Activated naive CD8-positive, alpha-beta T cell (primary cell): ENCODE measurements around the gene IGSF21.

ENCODE experiments used
- H3K27ac Mint-ChIP-seq: one replicate; pipeline ENCODE4 v1.8.0; 2021; ENCODE audit warnings: mixed read lengths
- H3K27me3 Mint-ChIP-seq: one replicate; pipeline ENCODE4 v1.8.0; 2021; ENCODE audit warnings: mixed read lengths
- H3K36me3 Mint-ChIP-seq: one replicate; pipeline ENCODE4 v1.8.0; 2021; ENCODE audit warnings: mixed read lengths
- H3K4me1 Mint-ChIP-seq: one replicate; pipeline ENCODE4 v1.8.0; 2021; ENCODE audit warnings: low read depth, mixed read lengths
- H3K4me3 Mint-ChIP-seq: one replicate; pipeline ENCODE4 v1.8.0; 2021; ENCODE audit warnings: mild to moderate bottlenecking, mixed read lengths
- H3K9me3 Mint-ChIP-seq: one replicate; pipeline ENCODE4 v1.8.0; 2021; ENCODE audit warnings: low read depth, mixed read lengths

The IGSF21 gene

GRCh38 chr1:18394563-18395156, 287.1 kb downstream of the IGSF21 start:
- no peak overlapping the region for H3K4me3 Mint-ChIP-seq
- H3K9me3 Mint-ChIP-seq: no peaks in the 10 kb centered on the region

GRCh38 chr1:18396247-18396980, 288.8 kb downstream of the IGSF21 start:
- H3K4me1 Mint-ChIP-seq: no peaks in the 10 kb centered on the region
- H3K4me3 Mint-ChIP-seq: no peak overlapping the region
- no peak overlapping the region for H3K27ac Mint-ChIP-seq
- no peaks in the 10 kb centered on the region for H3K9me3 Mint-ChIP-seq
- H3K27me3 Mint-ChIP-seq: peaks cover 4% of the 10 kb centered on the region
- H3K36me3 Mint-ChIP-seq: no peaks in the 10 kb centered on the region

More at GRCh38 chr1:18394563-18395156, 287.1 kb downstream of the IGSF21 start:
- peaks cover 4% of the 10 kb centered on the region for H3K27me3 Mint-ChIP-seq
- no peaks in the 10 kb centered on the region for H3K36me3 Mint-ChIP-seq
- no peak overlapping the region for H3K27ac Mint-ChIP-seq
- H3K4me1 Mint-ChIP-seq: no peaks in the 10 kb centered on the region

- Mint-ChIP-seq H3K27me3 (peaks cover 4% of the 10 kb centered on the region), H3K27ac (no peak overlapping the region), H3K9me3 (no peaks in the 10 kb centered on the region), H3K4me3 (no peak overlapping the region), H3K36me3 (no peaks in the 10 kb centered on the region), H3K4me1 (no peaks in the 10 kb centered on the region)
Measured at GRCh38 chr1:18397641-18398040, 290.0 kb downstream of the IGSF21 start.

- H3K36me3 Mint-ChIP-seq: no peaks in the 10 kb centered on the region
- no peaks in the 10 kb centered on the region for H3K9me3 Mint-ChIP-seq
- H3K4me1 Mint-ChIP-seq: no peaks in the 10 kb centered on the region
- no peak overlapping the region for H3K4me3 Mint-ChIP-seq
- H3K27me3 Mint-ChIP-seq: peaks cover 4% of the 10 kb centered on the region
- no peak overlapping the region for H3K27ac Mint-ChIP-seq
Measured at GRCh38 chr1:18398791-18399530, 291.4 kb downstream of the IGSF21 start.

GRCh38 chr1:18400347-18401102, 292.9 kb downstream of the IGSF21 start:
- Mint-ChIP-seq H3K4me1 (no peaks in the 10 kb centered on the region), H3K4me3 (no peak overlapping the region), H3K36me3 (no peaks in the 10 kb centered on the region), H3K27ac (no peak overlapping the region), H3K9me3 (no peaks in the 10 kb centered on the region), H3K27me3 (peaks cover 4% of the 10 kb centered on the region)

- no peaks in the 10 kb centered on the region for H3K4me1 Mint-ChIP-seq
- no peaks in the 10 kb centered on the region for H3K36me3 Mint-ChIP-seq
Measured at GRCh38 chr1:18401921-18402320, 294.3 kb downstream of the IGSF21 start.

GRCh38 chr1:18404460-18404859, 296.9 kb downstream of the IGSF21 start:
- H3K9me3 Mint-ChIP-seq: no peaks in the 10 kb centered on the region
- H3K27me3 Mint-ChIP-seq: peaks cover 7% of the 10 kb centered on the region
- H3K36me3 Mint-ChIP-seq: no peaks in the 10 kb centered on the region
- H3K4me3 Mint-ChIP-seq: no peak overlapping the region
- no peaks in the 10 kb centered on the region for H3K4me1 Mint-ChIP-seq
- no peak overlapping the region for H3K27ac Mint-ChIP-seq

More at GRCh38 chr1:18401921-18402320, 294.3 kb downstream of the IGSF21 start:
- Mint-ChIP-seq H3K27me3 (peaks cover 7% of the 10 kb centered on the region), H3K27ac (no peak overlapping the region), H3K4me3 (no peak overlapping the region), H3K9me3 (no peaks in the 10 kb centered on the region)

- no peak overlapping the region for H3K4me3 Mint-ChIP-seq
- no peak overlapping the region for H3K27ac Mint-ChIP-seq
- H3K36me3 Mint-ChIP-seq: no peaks in the 10 kb centered on the region
- H3K4me1 Mint-ChIP-seq: no peaks in the 10 kb centered on the region
- peaks cover 7% of the 10 kb centered on the region for H3K27me3 Mint-ChIP-seq
- peaks cover 6% of the 10 kb centered on the region for H3K9me3 Mint-ChIP-seq
Measured at GRCh38 chr1:18407166-18408045, 299.8 kb downstream of the IGSF21 start.

- Mint-ChIP-seq H3K9me3 (peaks cover 6% of the 10 kb centered on the region), H3K4me1 (no peaks in the 10 kb centered on the region), H3K27me3 (peaks cover 7% of the 10 kb centered on the region), H3K27ac (no peak overlapping the region), H3K4me3 (no peak overlapping the region), H3K36me3 (no peaks in the 10 kb centered on the region)
Measured at GRCh38 chr1:18408656-18409370, 301.2 kb downstream of the IGSF21 start.

GRCh38 chr1:18409609-18410237, 302.1 kb downstream of the IGSF21 start:
- Mint-ChIP-seq H3K27ac (no peak overlapping the region), H3K4me1 (no peaks in the 10 kb centered on the region), H3K4me3 (no peak overlapping the region), H3K36me3 (no peaks in the 10 kb centered on the region), H3K9me3 (peaks cover 6% of the 10 kb centered on the region), H3K27me3 (peaks cover 16% of the 10 kb centered on the region)

GRCh38 chr1:18410407-18410806, 302.8 kb downstream of the IGSF21 start:
- Mint-ChIP-seq H3K27me3 (peaks cover 17% of the 10 kb centered on the region), H3K4me3 (no peak overlapping the region), H3K27ac (no peak overlapping the region), H3K9me3 (peaks cover 9% of the 10 kb centered on the region), H3K36me3 (no peaks in the 10 kb centered on the region), H3K4me1 (no peaks in the 10 kb centered on the region)

GRCh38 chr1:18411321-18411720, 303.7 kb downstream of the IGSF21 start:
- peaks cover 17% of the 10 kb centered on the region for H3K27me3 Mint-ChIP-seq
- no peaks in the 10 kb centered on the region for H3K4me1 Mint-ChIP-seq

More at GRCh38 chr1:18411321-18411720, 303.7 kb downstream of the IGSF21 start:
- Mint-ChIP-seq H3K27ac (no peak overlapping the region), H3K4me3 (no peak overlapping the region), H3K36me3 (no peaks in the 10 kb centered on the region), H3K9me3 (peaks cover 9% of the 10 kb centered on the region)
